ENCODE data around the gene VPS52. TPM values are rescaled to one million over a fixed set of nuclear protein-coding genes. Genes with fewer than 3 reads are reported as not detected.
"Not testable (repeated sequence)": the region's sequence is repeated elsewhere in the genome, so short reads cannot be mapped to it uniquely, and the experiment has no call there.

VPS52 gene
- total and polyA plus RNA-seq, 2 donors (not counting 1 experiment from before 2014, with no cell fraction given), result 44.9 to 53.2 TPM

GRCh38 chr6:33272275-33273128 lies 826 bp upstream of the VPS52 start:
- no peak overlapping the region for H2AFZ ChIP-seq (ENCODE audit: low read length)
- no peak for DNase-seq (ENCODE audit: low read depth in 2 of 2)

GRCh38 chr6:33271117-33271467 lies 584 bp downstream of the VPS52 start:
- peaks cover 51% of the 10 kb centered on the region for H3K79me2 ChIP-seq (ENCODE audit: control insufficient read depth, insufficient read depth, low read length)
- H2AFZ ChIP-seq (ENCODE audit: low read length), result peak overlapping the region; percentile 97
- peak overlapping the region; percentile 95 for H3K27ac ChIP-seq (ENCODE audit: insufficient read depth, low read length)
- no peaks in the 10 kb centered on the region for H3K9me3 ChIP-seq (ENCODE audit: control insufficient read depth, insufficient read depth, low read depth, low read length)
- H3K4me3 ChIP-seq (replicated peaks in 1 of 4; ENCODE audit: control extremely low read depth in 1 of 4, insufficient read depth in 1 of 4, low read depth in 3 of 4, low read length in 4 of 4), result peak overlapping the region; percentile 75 to 97 (median 92)
- no peak for TF ChIP-seq EZH2 (IDR thresholded peaks at IDR 0.05; ENCODE audit: low read length, missing control alignments)
- TF ChIP-seq, protein P1, sequence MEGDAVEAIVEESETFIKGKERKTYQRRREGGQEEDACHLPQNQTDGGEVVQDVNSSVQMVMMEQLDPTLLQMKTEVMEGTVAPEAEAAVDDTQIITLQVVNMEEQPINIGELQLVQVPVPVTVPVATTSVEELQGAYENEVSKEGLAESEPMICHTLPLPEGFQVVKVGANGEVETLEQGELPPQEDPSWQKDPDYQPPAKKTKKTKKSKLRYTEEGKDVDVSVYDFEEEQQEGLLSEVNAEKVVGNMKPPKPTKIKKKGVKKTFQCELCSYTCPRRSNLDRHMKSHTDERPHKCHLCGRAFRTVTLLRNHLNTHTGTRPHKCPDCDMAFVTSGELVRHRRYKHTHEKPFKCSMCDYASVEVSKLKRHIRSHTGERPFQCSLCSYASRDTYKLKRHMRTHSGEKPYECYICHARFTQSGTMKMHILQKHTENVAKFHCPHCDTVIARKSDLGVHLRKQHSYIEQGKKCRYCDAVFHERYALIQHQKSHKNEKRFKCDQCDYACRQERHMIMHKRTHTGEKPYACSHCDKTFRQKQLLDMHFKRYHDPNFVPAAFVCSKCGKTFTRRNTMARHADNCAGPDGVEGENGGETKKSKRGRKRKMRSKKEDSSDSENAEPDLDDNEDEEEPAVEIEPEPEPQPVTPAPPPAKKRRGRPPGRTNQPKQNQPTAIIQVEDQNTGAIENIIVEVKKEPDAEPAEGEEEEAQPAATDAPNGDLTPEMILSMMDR (conservative IDR thresholded peaks at IDR 0.05 in 1 of 2, IDR thresholded peaks at IDR 0.05 in 1 of 2; ENCODE audit: low read depth in 1 of 2, low read length in 2 of 2), result no peak
- H3K27me3 ChIP-seq (ENCODE audit: control insufficient read depth, insufficient read depth, low read length), result no peaks in the 10 kb centered on the region
- H3K36me3 ChIP-seq (ENCODE audit: control insufficient read depth, insufficient read depth, low read length), result peaks cover 19% of the 10 kb centered on the region
- H4K20me1 ChIP-seq (ENCODE audit: control insufficient read depth, extremely low read depth, insufficient read depth, low read length), result no peaks in the 10 kb centered on the region
- peaks cover 14% of the 10 kb centered on the region for H3K4me1 ChIP-seq (ENCODE audit: control insufficient read depth, extremely low read depth, insufficient read depth, low read length)
- peak in 1 of 2 donors; percentile 38 for DNase-seq (ENCODE audit: low read depth in 2 of 2)
- H3K4me2 ChIP-seq (ENCODE audit: extremely low read depth, insufficient read depth, low read length), result peak overlapping the region; percentile 98
- peak overlapping the region; percentile 95 for H3K9ac ChIP-seq (ENCODE audit: insufficient read depth, low read length)

More at GRCh38 chr6:33272275-33273128, 826 bp upstream of the VPS52 start:
- peaks cover 19% of the 10 kb centered on the region for H3K36me3 ChIP-seq (ENCODE audit: control insufficient read depth, insufficient read depth, low read length)
- H3K9ac ChIP-seq (ENCODE audit: insufficient read depth, low read length), result peak overlapping the region; percentile 78
- H3K27ac ChIP-seq (ENCODE audit: insufficient read depth, low read length), result peak overlapping the region; percentile 95
- no peaks in the 10 kb centered on the region for H4K20me1 ChIP-seq (ENCODE audit: control insufficient read depth, extremely low read depth, insufficient read depth, low read length)
- H3K27me3 ChIP-seq (ENCODE audit: control insufficient read depth, insufficient read depth, low read length), result no peaks in the 10 kb centered on the region
- H3K4me2 ChIP-seq (ENCODE audit: extremely low read depth, insufficient read depth, low read length), result peak overlapping the region; percentile 100
- peaks cover 19% of the 10 kb centered on the region for H3K4me1 ChIP-seq (ENCODE audit: control insufficient read depth, extremely low read depth, insufficient read depth, low read length)
- peak overlapping the region; percentile 75 to 97 (median 92) for H3K4me3 ChIP-seq (replicated peaks in 1 of 4; ENCODE audit: control extremely low read depth in 1 of 4, insufficient read depth in 1 of 4, low read depth in 3 of 4, low read length in 4 of 4)
- TF ChIP-seq, protein P1 (conservative IDR thresholded peaks at IDR 0.05 in 1 of 2, IDR thresholded peaks at IDR 0.05 in 1 of 2; ENCODE audit: low read depth in 1 of 2, low read length in 2 of 2), result no peak
- no peak for TF ChIP-seq EZH2 (IDR thresholded peaks at IDR 0.05; ENCODE audit: low read length, missing control alignments)
- H3K9me3 ChIP-seq (ENCODE audit: control insufficient read depth, insufficient read depth, low read depth, low read length), result no peaks in the 10 kb centered on the region
- H3K79me2 ChIP-seq (ENCODE audit: control insufficient read depth, insufficient read depth, low read length), result peaks cover 51% of the 10 kb centered on the region

DNA sequence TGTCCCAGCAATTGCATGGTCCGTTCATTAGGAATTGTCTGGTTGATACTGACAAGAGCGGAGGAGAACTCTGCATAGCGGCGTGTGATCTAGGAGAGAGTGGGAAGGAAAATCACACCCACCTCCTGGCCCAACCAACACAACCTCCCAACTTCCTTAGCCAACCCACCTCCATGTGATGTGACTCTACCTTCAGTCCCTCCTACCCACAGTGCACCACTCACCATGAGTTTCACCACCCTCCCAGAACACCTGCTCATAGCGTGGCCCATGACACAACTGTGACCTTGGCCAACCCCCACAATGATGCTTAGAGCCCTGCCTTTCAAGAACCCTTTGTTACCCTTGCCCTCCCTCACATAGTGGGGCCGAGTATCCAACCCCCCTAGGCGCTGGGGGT lies 7.7 kb downstream of the VPS52 start:
- H3K79me2 ChIP-seq (ENCODE audit: control insufficient read depth, insufficient read depth, low read length), result no peaks in the 10 kb centered on the region
- no peak overlapping the region for H3K4me3 ChIP-seq (replicated peaks in 1 of 4; ENCODE audit: control extremely low read depth in 1 of 4, insufficient read depth in 1 of 4, low read depth in 3 of 4, low read length in 4 of 4)
- no peaks in the 10 kb centered on the region for H4K20me1 ChIP-seq (ENCODE audit: control insufficient read depth, extremely low read depth, insufficient read depth, low read length)
- no peak overlapping the region for H3K27ac ChIP-seq (ENCODE audit: insufficient read depth, low read length)
- peaks cover 11% of the 10 kb centered on the region for H3K36me3 ChIP-seq (ENCODE audit: control insufficient read depth, insufficient read depth, low read length)
- no peaks in the 10 kb centered on the region for H3K4me1 ChIP-seq (ENCODE audit: control insufficient read depth, extremely low read depth, insufficient read depth, low read length)
- no peaks in the 10 kb centered on the region for H3K27me3 ChIP-seq (ENCODE audit: control insufficient read depth, insufficient read depth, low read length)
- no peak for DNase-seq (ENCODE audit: low read depth in 2 of 2)
- no peak overlapping the region for H3K4me2 ChIP-seq (ENCODE audit: extremely low read depth, insufficient read depth, low read length)
- no peak overlapping the region for H2AFZ ChIP-seq (ENCODE audit: low read length)
- TF ChIP-seq, protein P1 (conservative IDR thresholded peaks at IDR 0.05 in 1 of 2, IDR thresholded peaks at IDR 0.05 in 1 of 2; ENCODE audit: low read depth in 1 of 2, low read length in 2 of 2), result no peak
- TF ChIP-seq EZH2 (IDR thresholded peaks at IDR 0.05; ENCODE audit: low read length, missing control alignments), result no peak
- no peaks in the 10 kb centered on the region for H3K9me3 ChIP-seq (ENCODE audit: control insufficient read depth, insufficient read depth, low read depth, low read length)
- no peak overlapping the region for H3K9ac ChIP-seq (ENCODE audit: insufficient read depth, low read length)

DNA sequence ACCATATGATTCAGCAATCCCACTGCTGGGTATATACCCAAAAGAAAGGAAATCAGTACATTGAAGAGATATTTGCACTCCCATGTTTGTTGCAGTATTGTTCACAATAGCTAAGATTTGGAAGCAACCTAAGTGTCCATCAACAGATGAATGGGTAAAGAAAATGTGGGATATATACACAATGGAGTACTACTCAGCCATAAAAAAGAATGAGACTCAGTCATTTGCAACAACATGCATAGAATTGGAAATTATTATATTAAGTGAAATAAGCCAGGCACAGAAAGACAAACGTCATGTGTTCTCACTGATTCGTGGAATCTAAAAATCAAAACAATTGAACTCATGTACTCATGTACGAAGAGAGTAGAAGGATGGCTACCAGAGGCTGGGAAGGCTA lies 9.2 kb downstream of the VPS52 start:
- not testable (repeated sequence) for H4K20me1 ChIP-seq (ENCODE audit: control insufficient read depth, extremely low read depth, insufficient read depth, low read length); H2AFZ ChIP-seq (ENCODE audit: low read length); H3K9me3 ChIP-seq (ENCODE audit: control insufficient read depth, insufficient read depth, low read depth, low read length); H3K27me3 ChIP-seq (ENCODE audit: control insufficient read depth, insufficient read depth, low read length); H3K4me2 ChIP-seq (ENCODE audit: extremely low read depth, insufficient read depth, low read length); DNase-seq (ENCODE audit: low read depth in 2 of 2); H3K36me3 ChIP-seq (ENCODE audit: control insufficient read depth, insufficient read depth, low read length); H3K79me2 ChIP-seq (ENCODE audit: control insufficient read depth, insufficient read depth, low read length); H3K9ac ChIP-seq (ENCODE audit: insufficient read depth, low read length); H3K4me1 ChIP-seq (ENCODE audit: control insufficient read depth, extremely low read depth, insufficient read depth, low read length); H3K27ac ChIP-seq (ENCODE audit: insufficient read depth, low read length); H3K4me3 ChIP-seq (replicated peaks in 1 of 4; ENCODE audit: control extremely low read depth in 1 of 4, insufficient read depth in 1 of 4, low read depth in 3 of 4, low read length in 4 of 4)

All from fibroblast of lung (primary cell).